Tibial nerve (tissue), 4 donors: ENCODE results near the gene CHSY3. TPM values are rescaled to one million over a fixed set of nuclear protein-coding genes. Genes with fewer than 3 reads are reported as not detected.

ENCODE experiments used
- DNase-seq, 2 donors: peaks; one replicate each; pipeline ENCODE4 v3.0.0-alpha.2; 2019; ENCODE audit warnings: low spot score in 2 of 2
- H3K27ac ChIP-seq, 4 donors: fragments of 200-600 bp; sonication (generic) in 3 of 4; one replicate each; pipeline ENCODE4 v1.5.1; 2017 to 2019; ENCODE audit warnings: mild to moderate bottlenecking in 1 of 4
- H3K27me3 ChIP-seq, 2 donors: fragments of 200-600 bp; sonication (generic) in 1 of 2; one replicate each; pipeline versions ENCODE4 v1.5.1 to v1.6.0; 2017 to 2019
- H3K36me3 ChIP-seq, 3 donors: fragments of 200-600 bp; sonication (generic); one replicate each; pipeline ENCODE4 v1.5.1; 2018 to 2019
- H3K4me1 ChIP-seq, 4 donors: fragments of 200-600 bp; sonication (generic) in 3 of 4; one replicate each; pipeline ENCODE4 v1.5.1; 2017 to 2019
- H3K4me3 ChIP-seq, 4 donors: fragments of 200-600 bp; sonication (generic) in 3 of 4; one replicate each; pipeline ENCODE4 v1.5.1; 2017 to 2019; ENCODE audit warnings: mild to moderate bottlenecking in 1 of 4, moderate library complexity in 1 of 4
- H3K9me3 ChIP-seq, 4 donors: fragments of 200-600 bp; sonication (generic) in 3 of 4; one replicate each; pipeline ENCODE4 v1.5.1; 2017 to 2019
- CTCF ChIP-seq, 5 experiments: fragments of 200-600 bp in 3 of 5; fragments of 450-650 bp in 2 of 5; sonication (generic) in 3 of 5; IDR thresholded peaks; one replicate each; pipeline ENCODE4 v1.5.1; 2016 to 2019; ENCODE audit warnings: antibody characterized with exemption in 5 of 5, mild to moderate bottlenecking in 3 of 5, moderate library complexity in 2 of 5
- EP300 ChIP-seq, 2 donors: sonication (generic); formaldehyde crosslinking; IDR thresholded peaks; one replicate each; pipeline ENCODE4 v1.6.1; 2017; ENCODE audit warnings: antibody characterized with exemption in 2 of 2, mild to moderate bottlenecking in 1 of 2
- POLR2A ChIP-seq, 2 donors: fragments of 450-650 bp; IDR thresholded peaks; one replicate each; pipeline ENCODE4 v1.6.1; 2017; ENCODE audit warnings: antibody characterized with exemption in 2 of 2, mild to moderate bottlenecking in 2 of 2, moderate library complexity in 2 of 2
- WGBS, 2 donors: methylation state at CpG; one replicate each; pipeline ENCODE4 v1.1.5; 2018; 5-methylcytosine and 5-hydroxymethylcytosine counted together
- total RNA-seq, 4 donors: library from RNA; depleted of rRNA; stranded (reverse); fragments of >200 nt; gene quantifications; one replicate each; pipeline ENCODE4 v1.1.0, GENCODE V29; 2016

Gene CHSY3
- total RNA-seq, 4 donors from 2014 or later = 3.6 to 11.2 (median 6.2) TPM

GRCh38 chr5:130166839-130167490 lies 262.7 kb downstream of the CHSY3 start:
- H3K36me3 ChIP-seq = no peaks in the 10 kb centered on the region
- H3K27ac ChIP-seq = no peak overlapping the region
- H3K27me3 ChIP-seq = no peaks in the 10 kb centered on the region
- H3K4me3 ChIP-seq = no peak overlapping the region
- WGBS, 2 donors = 32 to 45% methylated on average over 1 of the region's 1 CpG
- no peaks in the 10 kb centered on the region for H3K4me1 ChIP-seq
- DNase-seq = no peak
- no peaks in the 10 kb centered on the region for H3K9me3 ChIP-seq
- TF ChIP-seq EP300 (IDR thresholded peaks at IDR 0.05) (no peak), CTCF (IDR thresholded peaks at IDR 0.05) (no peak), POLR2A (IDR thresholded peaks at IDR 0.05) (no peak)

GRCh38 chr5:130168211-130168610 lies 263.9 kb downstream of the CHSY3 start:
- Histone ChIP-seq H3K4me3 (no peak overlapping the region), H3K9me3 (no peaks in the 10 kb centered on the region), H3K27ac (no peak overlapping the region), H3K27me3 (no peaks in the 10 kb centered on the region), H3K36me3 (no peaks in the 10 kb centered on the region), H3K4me1 (no peaks in the 10 kb centered on the region)
- no peak for DNase-seq
- TF ChIP-seq CTCF (IDR thresholded peaks at IDR 0.05) (no peak), POLR2A (IDR thresholded peaks at IDR 0.05) (no peak), EP300 (IDR thresholded peaks at IDR 0.05) (no peak)
- 61 to 78% methylated on average over 4 of the region's 4 CpGs for WGBS, 2 donors

- TF ChIP-seq POLR2A (IDR thresholded peaks at IDR 0.05) (no peak), CTCF (IDR thresholded peaks at IDR 0.05) (no peak), EP300 (IDR thresholded peaks at IDR 0.05) (no peak)
- Histone ChIP-seq H3K27ac (no peak overlapping the region), H3K9me3 (peaks cover 0 to 9% (median 0%) of the 10 kb centered on the region in 4 donors), H3K4me3 (no peak overlapping the region), H3K36me3 (no peaks in the 10 kb centered on the region), H3K4me1 (no peaks in the 10 kb centered on the region), H3K27me3 (no peaks in the 10 kb centered on the region)
- no peak for DNase-seq
Observed at GRCh38 chr5:130171699-130172098, 267.4 kb downstream of the CHSY3 start.

- WGBS, 2 donors = 87 to 89% methylated on average over 7 of the region's 7 CpGs
- H3K27ac ChIP-seq = no peak overlapping the region
- no peaks in the 10 kb centered on the region for H3K9me3 ChIP-seq
- no peaks in the 10 kb centered on the region for H3K4me1 ChIP-seq
- H3K4me3 ChIP-seq = no peak overlapping the region
- DNase-seq = no peak
- no peaks in the 10 kb centered on the region for H3K27me3 ChIP-seq
- peaks cover 0 to 7% (median 0%) of the 10 kb centered on the region in 3 donors for H3K36me3 ChIP-seq
- no peak for TF ChIP-seq EP300 (IDR thresholded peaks at IDR 0.05)
- no peak for TF ChIP-seq POLR2A (IDR thresholded peaks at IDR 0.05)
- no peak for TF ChIP-seq CTCF (IDR thresholded peaks at IDR 0.05)
Observed at GRCh38 chr5:130183115-130183514, 278.9 kb downstream of the CHSY3 start.

- peaks cover 0 to under 1% (median 0%) of the 10 kb centered on the region in 3 donors for H3K36me3 ChIP-seq
- no peaks in the 10 kb centered on the region for H3K27me3 ChIP-seq
- H3K4me3 ChIP-seq = no peak overlapping the region
- 82 to 95% methylated on average over 4 of the region's 4 CpGs for WGBS, 2 donors
- no peaks in the 10 kb centered on the region for H3K9me3 ChIP-seq
- H3K27ac ChIP-seq = no peak overlapping the region
- H3K4me1 ChIP-seq = no peaks in the 10 kb centered on the region
- DNase-seq = no peak
- TF ChIP-seq EP300 (IDR thresholded peaks at IDR 0.05) (no peak), CTCF (IDR thresholded peaks at IDR 0.05) (no peak), POLR2A (IDR thresholded peaks at IDR 0.05) (no peak)
Observed at GRCh38 chr5:130189961-130190360, 285.7 kb downstream of the CHSY3 start.
